Measurements from ENCODE around the gene TSTD2.
"Not testable (repeated sequence)": the region's sequence is repeated elsewhere in the genome, so short reads cannot be mapped to it uniquely, and the experiment has no call there.

Gene TSTD2

DNA sequence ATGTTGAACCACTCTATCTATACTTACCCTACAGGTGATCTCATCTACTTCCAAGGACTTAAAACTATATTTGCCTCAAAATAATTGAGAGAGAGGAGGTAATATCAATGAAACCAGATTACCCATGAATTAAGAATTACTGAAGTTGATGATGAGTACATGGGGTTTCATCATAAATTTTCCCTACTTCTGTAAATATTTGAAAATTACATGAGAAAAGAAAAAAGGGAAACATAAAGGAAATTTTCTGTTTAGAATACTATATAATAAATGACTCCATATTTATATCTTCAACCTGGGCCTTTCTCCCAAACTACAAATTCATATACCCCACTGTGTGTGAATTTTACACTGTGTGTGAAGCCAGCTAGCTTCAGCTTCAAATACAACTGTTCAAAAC, 2.6 kb downstream of the TSTD2 start:
- DNase-seq, result no peak

- DNase-seq, result no peak
These were observed 4.0 kb downstream of the TSTD2 start for GRCh38 chr9:97629156-97629555.

GRCh38 chr9:97628668-97629067, 4.5 kb downstream of the TSTD2 start:
- no peak for DNase-seq

GRCh38 chr9:97627624-97628023, 5.5 kb downstream of the TSTD2 start:
- no peak for DNase-seq

DNA sequence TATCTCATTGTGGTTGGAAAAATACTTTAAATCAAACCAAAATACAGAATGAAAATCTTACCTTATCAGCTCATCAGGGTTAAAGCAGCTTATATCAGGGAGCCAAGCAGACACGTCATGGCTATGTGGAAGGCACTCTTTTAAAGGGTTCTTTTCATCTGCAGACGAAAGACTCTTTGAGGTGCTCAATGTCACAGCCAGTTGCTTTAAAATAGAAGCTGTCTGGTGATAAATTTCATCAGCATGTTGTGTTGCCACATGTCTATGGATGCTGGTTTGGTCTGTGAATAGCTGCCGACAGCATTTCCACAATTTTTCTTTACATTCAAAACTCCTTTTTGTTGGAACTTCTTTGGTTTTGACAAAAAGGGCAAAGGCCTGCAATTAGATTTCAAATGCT, 7.5 kb downstream of the TSTD2 start:
- no peak for DNase-seq

DNA sequence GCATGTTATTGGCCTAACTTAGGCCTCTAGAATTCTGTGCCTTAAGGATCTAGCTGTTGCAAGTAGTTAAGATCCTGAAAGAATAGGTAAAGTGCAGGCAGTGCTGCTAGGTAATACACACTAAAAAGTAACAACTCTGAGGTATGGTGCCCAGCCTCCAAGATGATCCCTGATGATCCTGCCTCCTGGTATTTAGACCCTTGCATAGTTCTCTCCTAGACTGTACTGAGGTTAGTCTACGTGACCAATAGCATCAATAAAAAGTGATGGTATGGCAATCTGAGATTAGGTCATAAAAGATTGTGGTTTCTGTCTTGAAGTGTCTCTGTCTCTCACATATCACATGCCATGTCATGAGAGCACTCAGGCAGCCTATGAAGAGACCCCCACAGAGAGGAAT, 9.2 kb downstream of the TSTD2 start:
- DNase-seq, result no peak

- not testable (repeated sequence) for DNase-seq
These were observed 10.7 kb downstream of the TSTD2 start for GRCh38 chr9:97622483-97622882.

DNA sequence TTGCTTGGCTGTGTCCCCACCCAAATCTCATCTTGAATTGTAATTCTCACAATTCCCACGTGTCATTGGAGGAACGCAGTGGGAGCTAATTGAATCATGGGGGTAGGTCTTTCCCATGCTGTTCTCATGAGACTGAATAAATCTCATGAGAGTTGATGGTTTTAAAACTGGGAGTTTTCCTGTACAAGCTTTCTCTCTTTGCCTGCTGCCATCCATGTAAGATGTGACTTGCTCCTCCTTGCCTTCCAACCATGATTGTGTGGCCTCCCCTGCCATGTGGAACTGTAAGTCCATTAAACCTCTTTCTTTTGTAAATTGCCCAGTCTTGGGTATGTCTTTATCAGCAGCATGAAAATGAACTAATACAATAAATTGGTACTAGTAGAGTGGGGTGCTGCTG, 13.1 kb downstream of the TSTD2 start:
- not testable (repeated sequence) for DNase-seq

DNA sequence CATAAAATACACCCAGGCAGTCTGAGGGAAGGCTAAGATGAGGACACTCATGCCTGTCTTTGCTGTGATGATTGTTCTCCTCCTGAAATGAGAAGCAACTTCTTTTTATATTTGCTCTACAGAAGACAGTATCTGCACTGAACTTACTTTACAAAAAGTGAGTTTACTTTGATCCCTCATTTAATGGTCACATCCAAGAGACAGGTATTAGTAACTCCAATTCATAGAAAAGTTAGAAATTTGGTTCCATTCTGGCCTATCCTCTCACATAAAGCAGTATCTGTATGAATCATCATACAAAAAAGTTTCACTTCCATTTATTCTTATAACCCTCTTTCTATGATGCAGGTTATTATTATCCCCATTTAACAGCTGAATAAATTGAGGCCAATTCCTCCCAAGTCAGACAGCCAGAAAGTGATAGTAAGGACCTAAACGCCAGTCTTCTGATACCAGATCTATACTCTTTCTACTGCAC, 15.2 kb downstream of the TSTD2 start:
- no peak for DNase-seq

GRCh38 chr9:97615439-97616072, 17.6 kb downstream of the TSTD2 start:
- peak; percentile 56 for DNase-seq

DNA sequence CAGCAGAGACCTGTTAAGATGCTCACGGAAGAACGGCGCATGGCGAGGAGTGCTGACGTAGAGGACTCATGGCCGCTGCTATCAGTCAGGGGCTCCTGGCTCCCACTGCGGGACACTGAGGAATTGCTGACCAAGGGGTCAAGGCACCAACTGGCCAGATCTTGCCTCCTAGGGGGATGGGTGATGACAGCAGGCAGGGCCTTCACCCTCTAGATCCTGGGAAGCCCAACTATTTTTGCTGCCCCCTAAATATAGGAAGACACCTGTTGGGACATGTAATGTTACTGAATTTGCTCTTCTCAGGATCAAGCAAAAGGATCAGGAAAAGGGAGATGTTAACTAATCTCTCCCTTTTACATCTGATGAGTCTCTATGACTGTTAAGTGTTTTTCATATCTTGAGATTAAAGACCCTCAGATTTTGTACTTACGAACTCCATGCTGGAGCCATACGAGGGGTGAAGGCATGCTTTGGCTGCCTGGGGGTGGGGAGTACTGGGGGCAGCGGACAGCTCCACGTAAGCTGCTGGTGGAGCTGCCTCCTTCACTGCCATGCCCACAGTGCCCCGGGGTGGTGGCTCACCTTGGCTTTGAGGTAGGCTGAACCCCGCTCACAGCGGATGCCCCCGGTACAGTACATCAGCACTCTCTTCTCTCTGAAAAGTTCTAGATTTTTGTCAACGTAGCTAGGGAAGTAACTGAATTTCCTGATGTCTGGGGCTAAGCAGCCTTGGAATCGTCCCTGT, 28.1 kb downstream of the TSTD2 start:
- DNase-seq, result no peak

DNA sequence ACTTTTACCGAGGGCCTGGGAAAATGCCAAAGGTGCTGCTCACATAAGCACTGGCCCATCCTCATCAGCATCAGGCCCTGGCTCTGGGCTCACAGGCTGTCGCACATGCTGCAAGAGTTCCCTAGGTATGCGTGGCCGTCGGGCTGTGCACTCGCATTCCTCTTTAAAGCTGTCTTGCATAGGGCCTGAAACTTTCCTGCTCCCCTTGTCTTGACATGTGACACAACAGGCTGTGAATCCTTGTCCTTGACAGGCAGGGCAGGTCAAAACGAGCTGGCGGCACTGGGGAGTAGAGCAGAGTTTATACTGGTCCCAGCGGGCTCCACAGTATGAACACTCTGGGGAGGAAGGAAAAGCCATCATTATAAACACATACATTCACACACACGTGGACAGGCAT, 30.7 kb downstream of the TSTD2 start:
- DNase-seq, result no peak

GRCh38 chr9:97601228-97601898, 31.8 kb downstream of the TSTD2 start:
- no peak for DNase-seq

DNA sequence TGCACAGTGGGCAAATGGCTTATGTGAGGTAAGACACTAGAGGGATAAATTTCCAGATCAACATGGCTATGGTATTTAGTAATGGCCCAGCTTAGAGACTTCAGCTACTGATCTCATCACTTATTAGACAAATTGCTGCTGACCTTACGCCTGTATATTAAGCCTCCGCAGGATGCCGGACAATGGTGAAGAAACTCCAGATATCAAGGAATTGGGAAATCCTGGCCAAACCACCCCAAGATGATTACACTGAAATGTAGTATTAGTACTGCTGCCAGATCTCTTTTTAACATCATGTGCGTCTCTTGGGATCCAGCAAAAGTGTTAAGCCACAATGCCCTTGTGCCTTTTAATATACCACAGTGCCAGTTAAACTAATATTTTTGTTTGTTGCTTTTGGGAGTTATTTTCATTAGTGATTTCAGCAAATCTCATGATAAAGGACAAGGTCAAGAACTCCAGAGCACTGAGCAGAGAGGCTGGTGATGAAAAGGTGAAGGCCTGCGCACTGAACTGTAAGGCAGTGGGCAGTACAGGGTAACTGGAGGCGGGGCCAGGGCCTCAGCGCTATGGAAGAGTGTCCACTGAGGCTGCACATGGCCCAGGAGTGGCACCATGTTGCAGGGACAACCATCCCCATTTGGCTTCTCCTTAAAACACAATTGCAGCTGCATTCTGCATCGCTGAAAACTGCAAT, 32.5 kb downstream of the TSTD2 start:
- no peak for DNase-seq

GRCh38 chr9:97599314-97599846, 33.8 kb downstream of the TSTD2 start:
- DNase-seq, result no peak

- peak; percentile 71 for DNase-seq
These were observed 34.5 kb downstream of the TSTD2 start for GRCh38 chr9:97598461-97599288.

- DNase-seq, result no peak
These were observed 36.3 kb downstream of the TSTD2 start for GRCh38 chr9:97596906-97597305.

DNA sequence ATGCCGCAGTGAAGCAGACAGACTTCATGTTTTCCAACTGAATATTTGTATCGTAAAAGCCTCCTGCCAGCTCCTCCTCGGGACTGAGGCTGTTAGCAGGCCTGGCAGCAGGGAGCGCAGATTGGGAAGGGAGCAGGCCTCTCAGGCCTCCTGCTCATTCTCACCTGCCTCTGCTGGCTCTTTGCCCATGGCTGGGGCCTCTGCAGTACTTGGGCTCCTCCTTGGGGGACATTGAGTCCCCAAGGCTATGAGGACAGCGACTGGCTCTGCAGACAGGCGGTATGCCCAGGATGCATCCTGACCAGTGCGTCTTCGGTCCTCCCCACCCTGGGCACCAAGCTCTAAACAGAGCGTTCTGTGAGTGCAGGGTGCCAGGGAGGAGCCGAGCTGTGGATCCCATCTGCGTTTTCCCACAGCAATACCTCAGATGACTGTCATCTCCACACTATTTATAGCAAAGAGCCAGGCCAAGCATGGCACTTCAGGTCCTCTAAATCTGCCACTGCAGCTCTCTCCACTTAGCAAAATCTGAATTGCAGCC, 38.7 kb downstream of the TSTD2 start:
- DNase-seq, result no peak

- no peak for DNase-seq
These were observed 39.2 kb downstream of the TSTD2 start for GRCh38 chr9:97593960-97594359.

GRCh38 chr9:97592126-97592525, 41.0 kb downstream of the TSTD2 start:
- no peak for DNase-seq

- no peak for DNase-seq
These were observed 41.6 kb downstream of the TSTD2 start for GRCh38 chr9:97591535-97591934.

DNA sequence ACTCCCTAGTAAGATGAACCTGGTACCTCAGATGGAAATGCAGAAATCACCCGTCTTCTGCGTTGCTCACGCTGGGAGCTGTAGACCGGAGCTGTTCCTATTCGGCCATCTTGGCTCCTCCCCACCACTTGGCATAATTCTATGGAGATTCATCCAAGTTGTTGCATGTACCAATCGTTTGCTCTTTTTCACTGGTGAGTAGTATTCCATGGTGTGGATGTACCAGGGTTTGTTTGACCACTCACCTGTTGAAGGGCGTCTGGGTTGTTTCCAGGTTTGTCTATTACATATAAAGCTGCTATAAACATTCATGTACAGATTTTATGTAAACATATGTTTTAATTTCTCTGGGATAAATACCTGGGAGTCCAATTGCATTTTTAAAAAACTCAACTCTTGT, 46.3 kb downstream of the TSTD2 start:
- DNase-seq, result not testable (repeated sequence)
